Erythroblast (primary cell): Measurements from ENCODE around the gene MOXD1.

Source experiments
- GATA1 ChIP-seq: IDR thresholded peaks from 2 replicates; pipeline ENCODE4 v1.6.1; 2011; ENCODE audit warnings: low read depth, mild to moderate bottlenecking, control low read depth, low read length, moderate library complexity
- POLR2A ChIP-seq: IDR thresholded peaks from 2 replicates; pipeline ENCODE4 v1.6.1; 2011; ENCODE audit warnings: mild to moderate bottlenecking, low read length

DNA sequence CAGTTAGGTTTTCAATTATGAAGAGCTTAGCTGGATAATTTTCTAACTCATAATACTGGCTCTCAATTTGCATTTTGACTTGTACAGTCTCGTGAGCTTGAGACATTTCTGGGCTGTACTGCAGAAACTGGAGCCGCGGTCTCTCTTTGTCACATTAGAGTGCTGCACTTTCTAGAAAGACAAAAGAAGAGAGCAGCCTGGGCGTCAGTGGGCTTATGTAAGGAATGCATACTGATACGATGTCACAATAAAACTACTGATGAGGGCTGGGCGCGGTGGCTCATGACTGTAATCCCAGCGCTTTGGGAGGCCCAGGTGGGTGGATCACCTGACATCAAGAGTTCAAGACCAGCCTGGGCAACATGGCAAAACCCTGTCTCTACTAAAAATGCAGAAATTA, 120.8 kb downstream of the MOXD1 start:
- TF ChIP-seq POLR2A (no peak), GATA1 (no peak)
